WTC11 (cell line): ENCODE results near the gene GALM. TPM values are rescaled to one million over a fixed set of nuclear protein-coding genes. Genes with fewer than 3 reads are reported as not detected.
A peak's percentile ranks its signal among the peaks of the same experiment; 100 is the strongest.
"Not testable (repeated sequence)": the region's sequence is repeated elsewhere in the genome, so short reads cannot be mapped to it uniquely, and the experiment has no call there.

Experiments
- ATAC-seq: fragments of 200-7000 bp; cut with Tn5 transposase; 2 replicates; pipeline ENCODE4 v1.10.0; 2021; ENCODE audit warnings: mild to moderate bottlenecking, moderate library complexity
- CTCF ChIA-PET: fragments of 300-600 bp; sonication (Branson Sonifier 250); formaldehyde crosslinking; loops from one replicate; lab custom pipeline; 2021; ENCODE audit warnings: antibody characterized with exemption; lab: Charles Lee
- POLR2A ChIA-PET: fragments of 350-600 bp; sonication (Branson Sonifier 250); formaldehyde crosslinking; loops from one replicate; lab custom pipeline; 2021; ENCODE audit warnings: antibody characterized with exemption; lab: Charles Lee
- DNase-seq: peaks from one replicate; pipeline ENCODE4 v3.0.0; 2021; ENCODE audit warnings: low spot score
- H3K27ac Mint-ChIP-seq: 2 replicates; pipeline ENCODE4 v1.8.0; 2021; ENCODE audit warnings: mixed read lengths
- H3K27me3 Mint-ChIP-seq: 2 replicates; pipeline ENCODE4 v1.8.0; 2021; ENCODE audit warnings: low read depth, mild to moderate bottlenecking, moderate library complexity, mixed read lengths
- H3K36me3 Mint-ChIP-seq: 2 replicates; pipeline ENCODE4 v1.8.0; 2021; ENCODE audit warnings: mixed read lengths
- H3K4me1 Mint-ChIP-seq: 2 replicates; pipeline ENCODE4 v1.8.0; 2022; ENCODE audit warnings: mixed read lengths
- H3K4me3 Mint-ChIP-seq: 2 replicates; pipeline ENCODE4 v1.8.0; 2021; ENCODE audit warnings: mild to moderate bottlenecking, moderate library complexity, mixed read lengths
- H3K9me3 Mint-ChIP-seq: 2 replicates; pipeline ENCODE4 v1.8.0; 2021; ENCODE audit warnings: mixed read lengths
- FOXP1 ChIP-seq: sonication (generic); formaldehyde crosslinking; IDR thresholded peaks from 2 replicates; pipeline ENCODE4 v1.8.0; 2022; ENCODE audit warnings: missing genetic modification reagents, mild to moderate bottlenecking, moderate library complexity, borderline replicate concordance
- NFE2L1 ChIP-seq: sonication (generic); formaldehyde crosslinking; IDR thresholded peaks from 2 replicates; pipeline ENCODE4 v1.8.1; 2023; ENCODE audit warnings: missing genetic modification reagents
- PRRX2 ChIP-seq: fragments of 250-450 bp; sonication (Bioruptor Pico); IDR thresholded peaks from 2 replicates; pipeline ENCODE4 v1.8.0; 2021; ENCODE audit warnings: mild to moderate bottlenecking
- SOX15 ChIP-seq: fragments of 250-450 bp; sonication (Bioruptor Pico); IDR thresholded peaks from 2 replicates; pipeline ENCODE4 v1.9.0; 2021; ENCODE audit warnings: mild to moderate bottlenecking
- TCF7 ChIP-seq: sonication (generic); formaldehyde crosslinking; IDR thresholded peaks from 2 replicates; pipeline ENCODE4 v1.8.0; 2022; ENCODE audit warnings: mild to moderate bottlenecking, low read depth, missing genetic modification reagents, moderate library complexity
- ZNF121 ChIP-seq: sonication (generic); formaldehyde crosslinking; IDR thresholded peaks from 2 replicates; pipeline ENCODE4 v1.8.0; 2023; ENCODE audit warnings: missing genetic modification reagents
- ZNF423 ChIP-seq: fragments of 250-450 bp; sonication (Bioruptor Pico); IDR thresholded peaks from 2 replicates; pipeline ENCODE4 v2.1.2; 2022; ENCODE audit warnings: mild to moderate bottlenecking, moderate library complexity
- total RNA-seq: library from RNA; stranded (reverse); gene quantifications from 3 replicates; pipeline ENCODE4 v1.2.3, GENCODE V29; 2021
- TF ChIP-seq, protein P1 (sequence below): sonication (generic); formaldehyde crosslinking; IDR thresholded peaks from 2 replicates; pipeline ENCODE4 v1.8.0; 2022; ENCODE audit warnings: mild to moderate bottlenecking, missing genetic modification reagents
- TF ChIP-seq, protein P2 (sequence below): fragments of 250-450 bp; sonication (Bioruptor Pico); conservative IDR thresholded peaks from 2 replicates; pipeline ENCODE4 v1.9.0; 2021; ENCODE audit warnings: mild to moderate bottlenecking
- TF ChIP-seq, protein P3 (sequence below): fragments of 250-450 bp; sonication (Bioruptor Pico); IDR thresholded peaks from 2 replicates; pipeline ENCODE4 v1.9.0; 2021; ENCODE audit warnings: mild to moderate bottlenecking, borderline replicate concordance

GALM gene
- total RNA-seq, 1 experiment from 2014 or later = 11.2 TPM

DNA sequence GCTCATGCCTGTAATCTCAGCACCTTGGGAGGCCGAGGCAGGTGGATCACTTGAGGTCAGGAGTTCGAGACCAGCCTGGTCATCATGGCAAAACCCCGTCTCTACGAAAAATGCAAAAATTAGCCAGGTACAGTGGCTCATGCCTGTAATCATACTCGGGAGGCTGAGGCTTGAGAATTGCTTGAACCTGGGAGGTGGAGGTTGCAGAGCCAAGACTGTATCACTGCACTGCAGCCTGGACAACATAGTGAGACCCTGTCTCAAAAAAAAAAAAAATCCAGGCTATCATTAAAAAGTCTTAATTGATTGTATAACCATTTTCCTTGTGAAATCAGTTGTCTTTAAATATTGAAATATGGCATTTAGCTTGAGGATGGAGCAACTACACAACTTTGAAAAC is 15.0 kb downstream of the GALM start:
- H3K9me3 Mint-ChIP-seq, CTCF ChIA-PET, ATAC-seq, H3K4me1 Mint-ChIP-seq, H3K4me3 Mint-ChIP-seq, DNase-seq, POLR2A ChIA-PET, H3K27ac Mint-ChIP-seq, H3K27me3 Mint-ChIP-seq: not testable (repeated sequence)
- peaks cover 40% of the 10 kb centered on the region for H3K36me3 Mint-ChIP-seq
- TF ChIP-seq ZNF121 (CRISPR knock-in tag) = peak; percentile 12; the same call in 1 of the 2 replicates

DNA sequence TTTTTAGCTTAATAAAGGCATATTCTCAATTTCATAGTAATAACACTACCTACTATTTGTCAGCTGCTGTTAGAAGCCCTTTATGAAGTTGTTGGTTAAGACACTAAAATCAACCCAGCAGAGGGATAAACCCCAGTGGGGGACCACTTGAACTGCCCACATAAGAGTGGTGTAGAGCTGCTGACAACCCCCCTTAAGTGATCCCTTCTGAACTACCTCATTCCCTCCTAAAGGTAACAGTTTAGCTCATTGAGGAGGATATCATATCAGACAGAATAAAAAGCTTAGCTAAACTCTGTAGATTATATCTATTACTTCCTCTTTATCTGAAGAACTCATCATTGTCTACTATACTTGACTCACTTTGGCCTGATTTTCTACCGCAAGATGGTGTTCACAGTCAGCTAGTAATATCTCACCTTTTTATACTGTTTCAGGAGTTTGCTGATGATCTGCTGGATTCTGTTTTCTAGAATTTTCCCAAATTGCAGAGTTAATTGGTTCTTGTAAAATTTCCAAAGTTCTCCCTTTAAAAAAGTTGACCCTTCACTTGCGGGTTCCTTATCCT is 16.2 kb downstream of the GALM start:
- 0 out of 2 replicates have a peak, but pooled peaks cover 2% of the 10 kb centered on the region for H3K4me1 Mint-ChIP-seq
- peaks cover 31% of the 10 kb centered on the region for H3K36me3 Mint-ChIP-seq
- ChIA-PET POLR2A (no interaction called here), CTCF (interaction anchor here (1.9 kb wide), 1 partner anchor 101 kb away, joined by 4 read pairs; no protein-coding TSS in a partner anchor)
- ATAC-seq (no peak), DNase-seq (no peak)
- no peaks in the 10 kb centered on the region for H3K9me3 Mint-ChIP-seq
- H3K27me3 Mint-ChIP-seq = no peaks in the 10 kb centered on the region
- H3K27ac Mint-ChIP-seq = no peak overlapping the region
- no peak overlapping the region for H3K4me3 Mint-ChIP-seq
- TF ChIP-seq SOX15 (CRISPR knock-in tag) = no peak
- no peak for TF ChIP-seq FOXP1
- TF ChIP-seq, protein P1, sequence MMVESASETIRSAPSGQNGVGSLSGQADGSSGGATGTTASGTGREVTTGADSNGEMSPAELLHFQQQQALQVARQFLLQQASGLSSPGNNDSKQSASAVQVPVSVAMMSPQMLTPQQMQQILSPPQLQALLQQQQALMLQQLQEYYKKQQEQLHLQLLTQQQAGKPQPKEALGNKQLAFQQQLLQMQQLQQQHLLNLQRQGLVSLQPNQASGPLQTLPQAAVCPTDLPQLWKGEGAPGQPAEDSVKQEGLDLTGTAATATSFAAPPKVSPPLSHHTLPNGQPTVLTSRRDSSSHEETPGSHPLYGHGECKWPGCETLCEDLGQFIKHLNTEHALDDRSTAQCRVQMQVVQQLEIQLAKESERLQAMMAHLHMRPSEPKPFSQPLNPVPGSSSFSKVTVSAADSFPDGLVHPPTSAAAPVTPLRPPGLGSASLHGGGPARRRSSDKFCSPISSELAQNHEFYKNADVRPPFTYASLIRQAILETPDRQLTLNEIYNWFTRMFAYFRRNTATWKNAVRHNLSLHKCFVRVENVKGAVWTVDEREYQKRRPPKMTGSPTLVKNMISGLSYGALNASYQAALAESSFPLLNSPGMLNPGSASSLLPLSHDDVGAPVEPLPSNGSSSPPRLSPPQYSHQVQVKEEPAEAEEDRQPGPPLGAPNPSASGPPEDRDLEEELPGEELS (CRISPR knock-in tag) = no peak
- no peak for TF ChIP-seq NFE2L1
- no peak for TF ChIP-seq TCF7
- TF ChIP-seq, protein P2, sequence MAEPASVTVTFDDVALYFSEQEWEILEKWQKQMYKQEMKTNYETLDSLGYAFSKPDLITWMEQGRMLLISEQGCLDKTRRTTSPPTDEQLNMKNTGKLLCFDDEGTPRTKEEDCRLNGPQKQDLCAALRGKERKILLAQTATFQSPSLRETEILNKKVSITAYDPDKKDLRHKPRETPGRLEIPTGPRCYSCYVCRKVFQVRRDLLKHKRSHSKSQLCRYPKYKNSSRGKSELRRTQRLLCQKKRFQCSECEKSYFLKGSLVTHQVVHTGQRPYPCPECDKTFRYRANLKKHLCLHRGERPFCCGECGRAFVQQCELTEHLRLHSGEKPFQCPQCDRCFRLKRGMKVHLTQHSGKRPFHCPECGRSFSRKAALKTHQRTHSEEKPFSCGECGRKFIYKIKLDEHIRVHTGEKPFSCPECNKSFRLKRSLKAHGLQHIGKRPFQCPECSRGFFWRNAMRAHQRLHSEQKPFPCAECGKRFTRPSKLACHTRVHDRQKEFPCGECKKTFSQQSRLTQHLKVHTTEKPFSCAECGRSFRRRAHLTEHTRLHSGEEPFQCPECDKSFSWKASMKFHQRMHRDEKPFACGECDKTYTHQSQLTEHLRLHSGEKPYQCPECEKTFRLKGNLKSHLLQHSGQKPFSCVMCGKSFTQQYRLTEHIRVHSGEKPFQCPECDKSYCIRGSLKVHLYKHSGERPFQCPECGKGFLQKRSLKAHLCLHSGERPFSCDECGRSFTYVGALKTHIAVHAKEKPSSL = no peak
- TF ChIP-seq, protein P3, sequence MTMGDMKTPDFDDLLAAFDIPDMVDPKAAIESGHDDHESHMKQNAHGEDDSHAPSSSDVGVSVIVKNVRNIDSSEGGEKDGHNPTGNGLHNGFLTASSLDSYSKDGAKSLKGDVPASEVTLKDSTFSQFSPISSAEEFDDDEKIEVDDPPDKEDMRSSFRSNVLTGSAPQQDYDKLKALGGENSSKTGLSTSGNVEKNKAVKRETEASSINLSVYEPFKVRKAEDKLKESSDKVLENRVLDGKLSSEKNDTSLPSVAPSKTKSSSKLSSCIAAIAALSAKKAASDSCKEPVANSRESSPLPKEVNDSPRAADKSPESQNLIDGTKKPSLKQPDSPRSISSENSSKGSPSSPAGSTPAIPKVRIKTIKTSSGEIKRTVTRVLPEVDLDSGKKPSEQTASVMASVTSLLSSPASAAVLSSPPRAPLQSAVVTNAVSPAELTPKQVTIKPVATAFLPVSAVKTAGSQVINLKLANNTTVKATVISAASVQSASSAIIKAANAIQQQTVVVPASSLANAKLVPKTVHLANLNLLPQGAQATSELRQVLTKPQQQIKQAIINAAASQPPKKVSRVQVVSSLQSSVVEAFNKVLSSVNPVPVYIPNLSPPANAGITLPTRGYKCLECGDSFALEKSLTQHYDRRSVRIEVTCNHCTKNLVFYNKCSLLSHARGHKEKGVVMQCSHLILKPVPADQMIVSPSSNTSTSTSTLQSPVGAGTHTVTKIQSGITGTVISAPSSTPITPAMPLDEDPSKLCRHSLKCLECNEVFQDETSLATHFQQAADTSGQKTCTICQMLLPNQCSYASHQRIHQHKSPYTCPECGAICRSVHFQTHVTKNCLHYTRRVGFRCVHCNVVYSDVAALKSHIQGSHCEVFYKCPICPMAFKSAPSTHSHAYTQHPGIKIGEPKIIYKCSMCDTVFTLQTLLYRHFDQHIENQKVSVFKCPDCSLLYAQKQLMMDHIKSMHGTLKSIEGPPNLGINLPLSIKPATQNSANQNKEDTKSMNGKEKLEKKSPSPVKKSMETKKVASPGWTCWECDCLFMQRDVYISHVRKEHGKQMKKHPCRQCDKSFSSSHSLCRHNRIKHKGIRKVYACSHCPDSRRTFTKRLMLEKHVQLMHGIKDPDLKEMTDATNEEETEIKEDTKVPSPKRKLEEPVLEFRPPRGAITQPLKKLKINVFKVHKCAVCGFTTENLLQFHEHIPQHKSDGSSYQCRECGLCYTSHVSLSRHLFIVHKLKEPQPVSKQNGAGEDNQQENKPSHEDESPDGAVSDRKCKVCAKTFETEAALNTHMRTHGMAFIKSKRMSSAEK (CRISPR knock-in tag) = no peak
- TF ChIP-seq ZNF423 (CRISPR knock-in tag) = no peak

DNA sequence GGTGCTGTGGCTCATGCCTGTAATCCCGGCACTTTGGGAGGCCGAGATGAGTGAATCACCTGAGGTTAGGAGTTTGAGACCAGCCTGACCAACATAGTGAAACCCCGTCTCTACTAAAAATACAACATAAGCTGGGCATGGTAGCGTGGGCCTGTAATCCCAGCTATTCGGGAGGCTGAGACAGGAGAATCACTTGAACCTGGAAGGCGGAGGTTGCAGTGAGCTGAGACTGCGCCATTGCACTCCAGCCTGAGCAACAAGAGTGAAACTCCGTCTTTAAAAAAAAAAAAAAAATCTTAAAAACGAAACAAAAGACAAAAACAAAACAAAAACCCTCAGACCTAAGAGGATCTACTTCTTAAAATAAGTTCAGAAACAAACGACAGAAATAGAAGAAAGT is 16.7 kb downstream of the GALM start:
- DNase-seq, ATAC-seq, H3K4me1 Mint-ChIP-seq, POLR2A ChIA-PET, H3K27ac Mint-ChIP-seq, H3K4me3 Mint-ChIP-seq, H3K9me3 Mint-ChIP-seq, H3K27me3 Mint-ChIP-seq: not testable (repeated sequence)
- peaks cover 31% of the 10 kb centered on the region for H3K36me3 Mint-ChIP-seq
- CTCF ChIA-PET = interaction anchor here (1.9 kb wide), 1 partner anchor 101 kb away, joined by 4 read pairs; no protein-coding TSS in a partner anchor

DNA sequence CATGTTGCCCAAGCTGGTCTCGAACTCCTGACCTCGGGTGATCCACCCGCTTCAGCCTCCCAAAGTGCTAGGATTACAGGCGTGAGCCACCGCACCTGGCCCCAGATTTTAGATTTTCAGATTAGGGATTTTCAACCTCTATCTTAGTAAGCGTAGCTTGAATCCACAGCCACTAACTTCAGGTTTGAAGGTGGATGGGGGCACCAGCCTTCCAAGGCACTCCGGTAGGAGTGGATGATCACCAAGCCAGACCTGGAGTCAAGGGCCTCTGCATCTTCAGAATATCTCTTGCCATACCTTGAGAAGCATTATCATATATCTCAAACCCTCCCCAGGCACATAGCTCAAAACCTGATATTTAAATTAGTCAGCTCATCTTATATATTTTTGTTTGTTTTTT is 17.9 kb downstream of the GALM start:
- Mint-ChIP-seq H3K27ac (no peak overlapping the region), H3K36me3 (peaks cover 31% of the 10 kb centered on the region), H3K27me3 (no peaks in the 10 kb centered on the region), H3K9me3 (no peaks in the 10 kb centered on the region), H3K4me3 (no peak overlapping the region), H3K4me1 (0 out of 2 replicates have a peak, but pooled peaks cover 2% of the 10 kb centered on the region)
- ChIA-PET POLR2A (no interaction called here), CTCF (no interaction called here)
- DNase-seq (no peak), ATAC-seq (no peak)
- no peak for TF ChIP-seq PRRX2 (CRISPR knock-in tag)
